ENCODE measurements around the gene PTPRM.

The PTPRM gene

GRCh38 chr18:7872569-7872968, 305.5 kb downstream of the PTPRM start:
- POLR2A ChIA-PET (ENCODE audit: low non-redundant PET) = no interaction called here

GRCh38 chr18:7873316-7873715, 306.2 kb downstream of the PTPRM start:
- no peak for DNase-seq (ENCODE audit: low spot score)
- no peak for TF ChIP-seq CTCF (conservative IDR thresholded peaks at IDR 0.05; ENCODE audit: low read depth)
- H3K27ac ChIP-seq = no peak overlapping the region
- CTCF ChIA-PET = interaction anchor here (0.5 kb wide), 1 partner anchor 515 kb away, joined by 3 read pairs; no protein-coding TSS in a partner anchor
- POLR2A ChIA-PET (ENCODE audit: low non-redundant PET) = no interaction called here

More at GRCh38 chr18:7872569-7872968, 305.5 kb downstream of the PTPRM start:
- CTCF ChIA-PET = interaction anchor here (0.6 kb wide), 2 partner anchors 111 to 172 kb away, joined by 3 read pairs; no protein-coding TSS in a partner anchor
- no peak for TF ChIP-seq CTCF (conservative IDR thresholded peaks at IDR 0.05; ENCODE audit: low read depth)
- DNase-seq (ENCODE audit: low spot score) = peak; percentile 30
- no peak overlapping the region for H3K27ac ChIP-seq

DNA sequence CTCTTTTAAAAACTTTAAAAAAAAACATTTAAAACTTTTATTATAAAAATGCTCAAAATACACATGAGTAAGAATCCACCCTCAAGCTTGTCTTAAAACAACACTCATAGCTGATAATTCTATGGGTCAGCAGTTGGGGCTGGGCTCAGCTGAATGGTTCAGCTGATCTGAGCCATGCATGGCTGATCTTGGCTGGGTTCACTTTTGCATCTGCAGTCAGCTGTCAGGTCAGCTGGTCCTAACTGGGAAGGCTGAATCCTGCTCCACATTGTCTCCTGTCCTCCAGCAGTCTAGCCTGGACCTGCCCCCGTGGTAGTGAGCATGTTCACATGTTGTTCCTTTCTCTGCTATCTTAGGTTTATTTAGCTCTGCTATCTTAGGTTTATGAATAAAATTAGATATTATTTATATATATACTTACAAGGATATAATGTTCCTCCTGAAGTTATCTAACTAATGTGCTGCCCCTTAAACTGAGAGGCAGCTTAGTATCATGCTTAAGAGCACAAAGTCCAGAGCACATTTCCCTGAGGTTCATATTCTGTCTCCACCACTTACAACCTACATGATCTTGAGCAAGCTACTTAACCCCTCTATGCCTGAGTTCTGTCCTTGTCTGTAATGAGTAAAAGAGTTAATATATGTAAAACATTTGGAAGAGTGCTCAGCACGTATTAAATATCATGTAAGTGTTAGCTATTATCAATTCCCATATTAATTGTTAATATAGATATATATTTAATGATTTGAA, 309.4 kb downstream of the PTPRM start:
- ChIA-PET POLR2A (ENCODE audit: low non-redundant PET) (no interaction called here), CTCF (interaction anchor here (0.6 kb wide), 1 partner anchor 613 kb away, joined by 3 read pairs; no protein-coding TSS in a partner anchor)
- DNase-seq (ENCODE audit: low spot score) = no peak
- TF ChIP-seq CTCF (conservative IDR thresholded peaks at IDR 0.05; ENCODE audit: low read depth) = no peak
- H3K27ac ChIP-seq = no peak overlapping the region

GRCh38 chr18:7877609-7878008, 310.5 kb downstream of the PTPRM start:
- no peak overlapping the region for H3K27ac ChIP-seq
- ChIA-PET POLR2A (ENCODE audit: low non-redundant PET) (no interaction called here), CTCF (no interaction called here)
- no peak for DNase-seq (ENCODE audit: low spot score)
- no peak for TF ChIP-seq CTCF (conservative IDR thresholded peaks at IDR 0.05; ENCODE audit: low read depth)

- no peak overlapping the region for H3K27ac ChIP-seq
- no peak for TF ChIP-seq CTCF (conservative IDR thresholded peaks at IDR 0.05; ENCODE audit: low read depth)
- POLR2A ChIA-PET (ENCODE audit: low non-redundant PET) = no interaction called here
- CTCF ChIA-PET = interaction anchor here (0.6 kb wide), 2 partner anchors 27 to 953 kb away, joined by 3 read pairs; no protein-coding TSS in a partner anchor
- DNase-seq (ENCODE audit: low spot score) = no peak
Measured at GRCh38 chr18:7878265-7879211, 311.4 kb downstream of the PTPRM start.

- no peak overlapping the region for H3K27ac ChIP-seq
- ChIA-PET CTCF (no interaction called here), POLR2A (ENCODE audit: low non-redundant PET) (no interaction called here)
- TF ChIP-seq CTCF (conservative IDR thresholded peaks at IDR 0.05; ENCODE audit: low read depth) = no peak
- no peak for DNase-seq (ENCODE audit: low spot score)
Measured at GRCh38 chr18:7879717-7880116, 312.6 kb downstream of the PTPRM start.

All from RWPE1 (cell line).